Ovary (tissue), 9 donors: Measurements from ENCODE around the gene USP48. TPM values are rescaled to one million over a fixed set of nuclear protein-coding genes. Genes with fewer than 3 reads are reported as not detected.

Experiments
- DNase-seq, 5 donors: peaks; one replicate each; pipeline ENCODE4 v3.0.0-alpha.2; 2019 to 2020
- H3K27ac ChIP-seq, 2 donors: fragments of 200-600 bp; one replicate each; pipeline versions ENCODE4 v1.5.1 to v1.8.0; 2019 to 2022
- H3K27me3 ChIP-seq: fragments of 200-600 bp; one replicate; pipeline ENCODE4 v1.8.0; 2022
- H3K36me3 ChIP-seq: fragments of 200-600 bp; sonication (generic); one replicate; pipeline ENCODE4 v1.5.1; 2019
- H3K4me1 ChIP-seq: one replicate; pipeline ENCODE4 v1.8.1; 2013; ENCODE audit warnings: mild to moderate bottlenecking, moderate library complexity; ENCODE audit not compliant: insufficient read depth
- H3K4me3 ChIP-seq: fragments of 200-600 bp; sonication (generic); one replicate; pipeline ENCODE4 v1.5.1; 2017
- H3K9me3 ChIP-seq, 2 donors: fragments of 200-600 bp in 1 of 2; sonication (generic) in 1 of 2; one replicate each; pipeline versions ENCODE4 v1.5.1 to v1.8.1; 2013 to 2019; ENCODE audit warnings: mild to moderate bottlenecking in 1 of 2, moderate library complexity in 1 of 2
- CTCF ChIP-seq, 3 donors: fragments of 450-650 bp in 2 of 3; fragments of 200-600 bp in 1 of 3; IDR thresholded peaks; one replicate each; pipeline versions ENCODE4 v1.5.1 to v1.8.0; 2016 to 2022; ENCODE audit warnings: antibody characterized with exemption in 3 of 3, mild to moderate bottlenecking in 1 of 3
- EP300 ChIP-seq: sonication (generic); formaldehyde crosslinking; IDR thresholded peaks from one replicate; pipeline ENCODE4 v1.6.1; 2017; ENCODE audit warnings: antibody characterized with exemption
- POLR2A ChIP-seq: fragments of 450-650 bp; IDR thresholded peaks from one replicate; pipeline ENCODE4 v1.6.1; 2017; ENCODE audit warnings: antibody characterized with exemption, mild to moderate bottlenecking, moderate library complexity
- WGBS, 3 donors: extraction: QIAGEN DNeasy Blood & Tissue Kit in 1 of 3; methylation state at CpG; one replicate each; pipeline versions ENCODE4 v1.1.5 to v1.1.7; 2013 to 2017; 5-methylcytosine and 5-hydroxymethylcytosine counted together
- intact Hi-C, 4 donors: fragments of 100-400 bp; cut with DNase I; formaldehyde crosslinking; loops; one replicate each; pipeline versions ENCODE4 v1.11.0 to v1.15.1; 2022 to 2023
- polyA plus RNA-seq, 2 donors: library from polyadenylated mRNA; stranded (reverse); fragments of 200-250 nt in 1 of 2; fragments of 350-450 nt in 1 of 2; fragmentation: Illumina TruSeq in 1 of 2; extraction: RNeasy Lipid Tissue Mini Kit (QIAGEN cat#74804) in 1 of 2; gene quantifications; one replicate each; pipeline ENCODE4 v1.2.3, GENCODE V29; 2013 to 2014
- total RNA-seq, 7 donors: library from RNA; depleted of rRNA in 2 of 7; stranded (reverse); fragments of >200 nt in 2 of 7; fragmentation: NEBNext Ultra II Directional in 3 of 7; extraction: Animal tissue kit (Norgen Biotek cat#: 25700) in 3 of 7; gene quantifications; one replicate each; pipeline versions ENCODE4 v1.1.0 to v1.2.4, GENCODE V29; 2016 to 2023
- donor health status: DM: no; HTN: no; CAD: no; lungs with moderate emphysema.
- donor health status: DM: no; HTN: no; CAD: no.
- donor health status: Bipolar disorder and iron deficiency.
- donor health status: DM: yes; HTN: yes; CAD: no.
- donor health status: DM: no; HTN: no; CAD: no.
- donor health status: DM: yes; HTN: yes; CAD: no.

Gene USP48
- total and polyA plus RNA-seq, 9 donors, result 25.2 to 87.1 (median 60.6) TPM

GRCh38 chr1:21644906-21645305 is 138.0 kb downstream of the USP48 start:
- no peaks in the 10 kb centered on the region for H3K36me3 ChIP-seq
- no peak overlapping the region for H3K4me3 ChIP-seq
- no peaks in the 10 kb centered on the region for H3K27me3 ChIP-seq
- H3K27ac ChIP-seq, result no peak overlapping the region
- TF ChIP-seq CTCF (IDR thresholded peaks at IDR 0.05), result no peak
- no peak for TF ChIP-seq EP300
- 79 to 86% (median 80%) methylated on average over 5 of the region's 5 CpGs for WGBS, 3 donors
- DNase-seq, result no peak
- intact Hi-C loops, result no loop called here
- no peaks in the 10 kb centered on the region for H3K4me1 ChIP-seq
- H3K9me3 ChIP-seq, result no peaks in the 10 kb centered on the region

GRCh38 chr1:21644348-21644747 is 138.6 kb downstream of the USP48 start:
- H3K4me3 ChIP-seq, result no peak overlapping the region
- intact Hi-C loops, result no loop called here
- 85 to 88% (median 86%) methylated on average over 10 of the region's 10 CpGs for WGBS, 3 donors
- H3K9me3 ChIP-seq, result no peaks in the 10 kb centered on the region
- H3K27ac ChIP-seq, result no peak overlapping the region
- no peak for TF ChIP-seq EP300
- no peak for TF ChIP-seq CTCF (IDR thresholded peaks at IDR 0.05)
- no peak for TF ChIP-seq POLR2A
- no peak for DNase-seq
- no peaks in the 10 kb centered on the region for H3K27me3 ChIP-seq
- H3K4me1 ChIP-seq, result no peaks in the 10 kb centered on the region
- H3K36me3 ChIP-seq, result no peaks in the 10 kb centered on the region

- H3K27ac ChIP-seq, result no peak overlapping the region
- H3K4me3 ChIP-seq, result no peak overlapping the region
- WGBS, 3 donors, result 82 to 89% (median 87%) methylated on average over 5 of the region's 5 CpGs
- no peaks in the 10 kb centered on the region for H3K36me3 ChIP-seq
- H3K4me1 ChIP-seq, result no peaks in the 10 kb centered on the region
- DNase-seq, result no peak
- no peaks in the 10 kb centered on the region for H3K9me3 ChIP-seq
- intact Hi-C loops, result no loop called here
- H3K27me3 ChIP-seq, result no peaks in the 10 kb centered on the region
- no peak for TF ChIP-seq EP300
- TF ChIP-seq CTCF (IDR thresholded peaks at IDR 0.05), result no peak
- no peak for TF ChIP-seq POLR2A
Measured at GRCh38 chr1:21643624-21644023, 139.3 kb downstream of the USP48 start.

GRCh38 chr1:21641967-21642739 is 140.8 kb downstream of the USP48 start:
- no peak for DNase-seq
- H3K27ac ChIP-seq, result no peak overlapping the region
- H3K4me3 ChIP-seq, result no peak overlapping the region
- intact Hi-C loops, result no loop called here
- no peaks in the 10 kb centered on the region for H3K36me3 ChIP-seq
- H3K4me1 ChIP-seq, result no peaks in the 10 kb centered on the region
- TF ChIP-seq EP300 (no peak), CTCF (IDR thresholded peaks at IDR 0.05) (no peak), POLR2A (no peak)
- H3K9me3 ChIP-seq, result no peaks in the 10 kb centered on the region
- WGBS, 3 donors, result 77 to 83% (median 80%) methylated on average over 19 of the region's 19 CpGs
- H3K27me3 ChIP-seq, result no peaks in the 10 kb centered on the region
